Measurements from ENCODE around the gene ENDOG.

DNA sequence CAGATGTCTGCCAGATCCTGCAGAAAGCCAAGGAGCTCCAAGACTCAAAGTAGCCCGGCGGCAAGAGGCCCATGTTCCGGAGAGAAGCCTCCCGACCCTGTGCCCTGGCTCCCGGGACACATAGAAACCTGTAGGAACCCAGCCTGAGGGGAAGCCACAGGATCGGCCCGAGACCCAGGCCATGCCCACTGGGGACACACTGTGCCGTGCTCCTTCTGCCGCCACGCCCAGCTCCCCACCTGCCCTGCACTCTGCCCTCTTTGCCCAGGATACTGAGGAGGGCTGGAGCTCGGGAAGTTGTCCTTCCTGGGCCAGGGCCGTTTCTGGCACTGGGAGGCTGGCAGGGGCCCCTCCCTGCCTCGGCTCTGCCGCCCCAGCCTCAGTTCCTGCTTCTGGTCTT is 10.5 kb upstream of the ENDOG start:
- TF ChIP-seq CTCF (IDR thresholded peaks at IDR 0.05; ENCODE audit: poor library complexity) (no peak), EZH2phosphoT487 (IDR thresholded peaks at IDR 0.05; ENCODE audit: low read depth, severe bottlenecking, unreplicated experiment) (no peak)
